ENCODE measurements around the gene HMGN4.

The HMGN4 gene

GRCh38 chr6:26552205-26552604 lies 14.0 kb downstream of the HMGN4 start:
- DNase-seq (ENCODE audit: low read depth), result no peak

DNA sequence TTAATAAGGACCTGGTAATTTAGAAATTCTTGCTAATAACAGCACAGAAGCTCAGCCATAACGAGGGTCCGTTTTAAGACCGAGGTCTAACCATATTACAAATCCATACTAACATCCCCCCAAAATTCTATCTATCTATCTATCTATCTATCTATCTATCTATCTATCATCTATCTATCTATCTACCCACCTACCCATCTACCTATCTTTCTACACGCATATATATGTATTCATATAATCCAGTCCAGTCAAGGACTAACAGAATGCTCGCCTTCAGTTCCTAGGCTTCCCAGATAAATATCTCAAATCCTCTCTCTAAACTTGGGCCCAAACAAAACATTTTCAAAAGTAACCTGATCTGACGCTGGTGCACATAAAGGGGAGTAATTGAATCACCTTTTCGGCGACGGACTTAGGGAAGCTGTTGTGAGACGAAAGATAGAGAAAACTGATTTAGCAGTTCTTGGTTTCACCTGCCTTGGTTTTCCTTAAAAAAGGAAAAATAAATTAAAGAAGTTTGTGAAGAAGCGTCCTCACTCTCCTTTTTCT lies 14.5 kb downstream of the HMGN4 start:
- no peak for DNase-seq (ENCODE audit: low read depth)

DNA sequence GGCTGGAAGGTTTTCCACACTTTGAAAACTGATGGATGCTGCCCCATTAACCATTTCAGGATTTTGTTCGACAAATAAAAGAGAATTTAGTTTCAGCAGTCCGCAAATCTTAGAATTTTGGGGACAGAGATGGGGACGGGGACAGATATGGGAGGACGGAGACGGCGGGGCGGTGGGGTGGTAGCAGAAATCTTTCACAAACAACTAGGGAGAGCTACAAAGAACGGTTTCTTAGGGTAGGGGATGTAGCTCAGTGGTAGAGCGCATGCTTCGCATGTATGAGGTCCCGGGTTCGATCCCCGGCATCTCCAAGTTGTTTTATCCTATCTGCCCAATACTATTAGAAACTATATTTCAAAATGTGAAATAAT lies 15.1 kb downstream of the HMGN4 start:
- DNase-seq (ENCODE audit: low read depth), result peak; percentile 58

DNA sequence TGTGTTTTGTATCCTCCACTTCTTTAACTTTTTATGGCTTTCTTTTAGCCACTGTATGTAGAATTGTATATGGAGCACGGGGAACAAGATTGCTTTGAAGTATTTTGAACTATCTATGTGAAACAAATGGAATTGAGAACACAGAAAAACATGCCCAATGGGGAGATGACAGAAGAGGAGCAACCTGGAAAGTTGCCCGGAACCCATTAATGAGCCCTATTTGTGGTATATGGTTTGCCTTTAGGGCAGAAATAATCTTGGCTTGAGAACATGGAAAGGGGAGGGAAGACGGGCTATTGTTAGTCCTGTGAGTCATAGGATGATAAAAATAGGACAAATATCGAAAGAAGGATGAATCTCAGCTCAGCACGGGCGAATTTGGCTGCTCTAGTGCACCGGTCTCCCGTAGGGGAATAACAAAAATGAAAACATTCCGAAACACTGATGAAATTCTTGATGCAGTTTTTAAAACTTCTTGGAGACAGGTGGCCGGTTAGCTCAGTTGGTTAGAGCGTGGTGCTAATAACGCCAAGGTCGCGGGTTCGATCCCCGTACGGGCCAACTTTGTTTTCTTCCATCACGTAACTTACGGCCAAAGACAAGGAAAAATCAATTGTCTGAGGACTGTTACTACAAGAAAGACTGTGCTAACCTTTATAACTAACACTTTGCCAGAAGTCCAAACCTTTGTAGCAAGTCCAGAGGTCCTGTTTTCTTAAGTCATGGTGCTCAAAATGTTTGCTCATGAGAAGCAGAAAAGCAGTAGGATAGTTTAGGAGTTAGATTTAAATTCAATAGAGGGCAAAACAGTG lies 15.7 kb downstream of the HMGN4 start:
- DNase-seq (ENCODE audit: low read depth), result peak; percentile 65

DNA sequence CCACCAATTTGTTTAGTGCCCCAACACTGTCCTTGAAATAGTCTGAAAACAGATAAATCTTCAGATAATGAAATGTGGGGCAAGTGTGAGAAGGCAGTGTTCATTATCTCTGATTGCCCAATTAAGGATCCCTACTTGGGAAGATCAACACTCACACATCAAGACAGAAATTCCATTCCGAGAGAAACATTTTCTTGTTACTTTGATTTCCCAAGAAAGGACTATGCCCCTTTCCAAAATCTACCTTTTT lies 16.2 kb downstream of the HMGN4 start:
- no peak for DNase-seq (ENCODE audit: low read depth)

- no peak for DNase-seq (ENCODE audit: low read depth)
Observed at GRCh38 chr6:26554697-26555504, 16.7 kb downstream of the HMGN4 start.

GRCh38 chr6:26555505-26556262 lies 17.5 kb downstream of the HMGN4 start:
- DNase-seq (ENCODE audit: low read depth), result no peak

GRCh38 chr6:26556263-26557070 lies 18.3 kb downstream of the HMGN4 start:
- no peak for DNase-seq (ENCODE audit: low read depth)

- no peak for DNase-seq (ENCODE audit: low read depth)
Observed at GRCh38 chr6:26561533-26562466, 23.6 kb downstream of the HMGN4 start.

DNA sequence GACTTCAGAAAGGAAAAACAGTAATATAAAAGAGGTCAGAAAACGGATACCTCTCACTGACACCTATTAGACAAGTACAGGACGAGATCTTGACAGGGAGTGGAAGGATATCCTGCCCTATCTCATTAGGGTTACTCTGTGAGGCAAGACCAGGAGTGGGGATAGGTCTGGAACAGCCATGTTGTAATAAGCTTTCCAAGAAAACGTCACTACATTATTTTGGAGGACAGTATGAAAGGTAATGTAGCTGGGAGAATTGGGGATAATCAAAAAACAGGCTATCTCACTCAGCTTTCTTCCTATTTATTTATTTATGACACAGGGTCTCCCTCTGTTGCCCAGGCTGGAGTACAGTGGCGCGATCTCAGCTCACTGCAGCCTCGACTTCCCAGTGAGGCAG lies 25.3 kb downstream of the HMGN4 start:
- DNase-seq (ENCODE audit: low read depth), result no peak

GRCh38 chr6:26568601-26569432 lies 30.7 kb downstream of the HMGN4 start:
- peak; percentile 100 for DNase-seq (ENCODE audit: low read depth)

- DNase-seq (ENCODE audit: low read depth), result no peak
Observed at GRCh38 chr6:26569433-26569764, 31.2 kb downstream of the HMGN4 start.

GRCh38 chr6:26570027-26570809 lies 32.1 kb downstream of the HMGN4 start:
- no peak for DNase-seq (ENCODE audit: low read depth)

DNA sequence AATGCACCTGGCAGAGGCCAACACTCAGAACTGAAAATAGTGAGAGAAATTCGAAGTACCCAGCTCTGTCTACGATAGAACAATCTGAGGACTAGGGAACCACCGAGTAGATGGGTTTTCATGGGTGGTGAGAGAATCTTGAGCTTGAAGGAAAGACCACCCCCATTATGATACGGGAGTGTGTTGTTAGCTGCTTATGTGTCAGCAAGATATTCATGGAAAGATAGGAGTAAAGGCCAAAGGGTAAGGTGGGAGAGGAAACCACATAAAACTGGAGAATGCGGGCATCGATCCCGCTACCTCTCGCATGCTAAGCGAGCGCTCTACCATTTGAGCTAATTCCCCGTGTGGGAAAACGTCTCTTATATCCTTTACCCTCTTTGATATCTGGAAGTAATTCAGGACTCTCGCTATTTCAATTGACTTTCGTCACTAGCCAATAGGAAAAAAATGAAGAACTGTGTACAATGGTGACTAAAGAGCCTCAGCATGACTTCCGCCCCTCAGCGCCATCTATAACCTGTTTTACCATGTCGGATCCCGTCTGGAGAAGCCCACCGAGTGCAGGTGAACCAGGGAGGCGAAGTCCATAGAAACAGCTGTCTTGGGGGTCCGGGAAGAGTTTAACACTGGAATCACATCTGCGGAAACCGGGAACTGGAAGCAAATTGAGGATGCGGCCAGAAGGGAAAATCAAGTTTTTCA lies 33.6 kb downstream of the HMGN4 start:
- DNase-seq (ENCODE audit: low read depth), result no peak

DNA sequence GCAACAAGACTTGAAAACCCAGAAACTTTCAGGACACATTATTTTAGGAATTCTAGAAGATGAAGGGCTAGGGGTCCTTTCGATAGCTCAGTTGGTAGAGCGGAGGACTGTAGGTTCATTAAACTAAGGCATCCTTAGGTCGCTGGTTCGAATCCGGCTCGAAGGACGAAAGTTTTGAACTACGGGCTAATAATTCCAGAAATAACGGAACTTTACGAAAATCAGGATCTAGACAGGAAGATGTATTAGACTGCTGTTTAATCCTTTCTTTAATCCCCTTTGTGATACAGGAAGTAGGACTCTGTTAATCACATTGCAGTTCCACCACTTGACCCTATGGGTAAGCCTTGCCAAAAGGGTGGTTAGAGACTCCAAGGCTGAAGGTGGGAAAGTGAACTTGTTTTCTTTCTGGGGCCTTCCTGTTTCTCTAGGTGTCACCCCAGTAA lies 37.4 kb downstream of the HMGN4 start:
- no peak for DNase-seq (ENCODE audit: low read depth)

- no peak for DNase-seq (ENCODE audit: low read depth)
Observed at GRCh38 chr6:26576407-26576843, 38.3 kb downstream of the HMGN4 start.

GRCh38 chr6:26576929-26577719 lies 39.0 kb downstream of the HMGN4 start:
- peak; percentile 65 for DNase-seq (ENCODE audit: low read depth)

- DNase-seq (ENCODE audit: low read depth), result no peak
Observed at GRCh38 chr6:26577720-26578072, 39.5 kb downstream of the HMGN4 start.

All from stimulated activated CD8-positive, alpha-beta memory T cell treated with anti-CD3 and anti-CD28 coated beads, Interleukin-7, amount 100 ng/mL, for 24 hours (primary cell).